HG03135 (cell line): ENCODE measurements around the gene ADRB1.

Source experiments
- ATAC-seq: cut with Tn5 transposase; IDR thresholded peaks from one replicate; pipeline ENCODE4 v1.9.1; 2021; ENCODE audit warnings: mild to moderate bottlenecking, moderate library complexity; ENCODE audit not compliant: unreplicated experiment

Gene ADRB1

GRCh38 chr10:114087255-114087654 is 43.6 kb downstream of the ADRB1 start:
- no peak for ATAC-seq

DNA sequence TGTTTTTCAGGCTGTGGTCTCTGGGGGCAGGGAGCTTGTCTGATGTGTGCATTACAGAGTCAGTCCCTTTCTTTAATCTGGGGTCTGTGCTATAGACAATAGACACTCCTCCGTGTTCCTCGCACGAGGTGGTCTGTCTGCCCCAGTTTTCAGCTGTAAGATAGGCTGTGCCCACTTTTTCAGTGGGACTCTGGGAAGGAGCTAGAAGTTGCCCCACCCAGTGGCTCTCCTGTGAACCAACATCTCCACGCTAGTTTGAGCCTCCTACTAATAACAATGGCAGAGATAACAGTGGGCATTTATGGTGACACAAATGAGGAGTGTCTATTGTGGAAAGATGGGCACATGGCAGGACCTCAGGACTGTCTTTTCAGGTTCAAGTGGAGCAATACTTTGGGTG is 44.0 kb downstream of the ADRB1 start:
- ATAC-seq, result no peak

GRCh38 chr10:114094795-114095194 is 51.1 kb downstream of the ADRB1 start:
- no peak for ATAC-seq

- ATAC-seq, result no peak
Observed at GRCh38 chr10:114095559-114096337, 52.1 kb downstream of the ADRB1 start.
